Lower leg skin (tissue), 4 donors: ENCODE measurements around the gene OPRPN. TPM values are rescaled to one million over a fixed set of nuclear protein-coding genes. Genes with fewer than 3 reads are reported as not detected.

Source experiments
- DNase-seq, 2 donors: peaks; one replicate each; pipeline ENCODE4 v3.0.0-alpha.2; 2019; ENCODE audit warnings: low spot score in 2 of 2
- H3K4me3 ChIP-seq: fragments of 200-600 bp; sonication (generic); 2 replicates; pipeline ENCODE4 v1.5.1; 2017; ENCODE audit warnings: mild to moderate bottlenecking, low read depth; ENCODE audit not compliant: poor library complexity, severe bottlenecking
- POLR2A ChIP-seq, 2 donors: fragments of 450-650 bp; IDR thresholded peaks; one replicate each; pipeline ENCODE4 v1.6.1; 2016 to 2017; ENCODE audit warnings: antibody characterized with exemption in 2 of 2, mild to moderate bottlenecking in 1 of 2, moderate library complexity in 1 of 2
- WGBS, 2 donors: methylation state at CpG; one replicate each; pipeline ENCODE4 v1.1.5; 2018; 5-methylcytosine and 5-hydroxymethylcytosine counted together
- intact Hi-C: fragments of 100-400 bp; cut with DNase I; formaldehyde crosslinking; loops from one replicate; pipeline ENCODE4 v1.15.0; 2023; ENCODE audit warnings: low total_unique reads
- total RNA-seq, 4 donors: library from RNA; depleted of rRNA; stranded (reverse); fragments of >200 nt; gene quantifications; one replicate each; pipeline ENCODE4 v1.1.0, GENCODE V29; 2016
- TF ChIP-seq, protein P1 (sequence below), 3 donors: fragments of 450-650 bp; IDR thresholded peaks; one replicate each; pipeline ENCODE4 v1.5.1; 2016; ENCODE audit warnings: antibody characterized with exemption in 3 of 3, mild to moderate bottlenecking in 3 of 3, moderate library complexity in 2 of 3

The OPRPN gene, protein sequence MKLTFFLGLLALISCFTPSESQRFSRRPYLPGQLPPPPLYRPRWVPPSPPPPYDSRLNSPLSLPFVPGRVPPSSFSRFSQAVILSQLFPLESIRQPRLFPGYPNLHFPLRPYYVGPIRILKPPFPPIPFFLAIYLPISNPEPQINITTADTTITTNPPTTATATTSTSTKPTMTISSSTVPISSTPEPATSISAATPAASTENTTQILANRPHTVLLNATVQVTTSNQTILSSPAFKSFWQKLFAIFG
- 1 to 10 TPM in 1 of 4 donors, not detected in 3; 1.4 TPM for total RNA-seq

DNA sequence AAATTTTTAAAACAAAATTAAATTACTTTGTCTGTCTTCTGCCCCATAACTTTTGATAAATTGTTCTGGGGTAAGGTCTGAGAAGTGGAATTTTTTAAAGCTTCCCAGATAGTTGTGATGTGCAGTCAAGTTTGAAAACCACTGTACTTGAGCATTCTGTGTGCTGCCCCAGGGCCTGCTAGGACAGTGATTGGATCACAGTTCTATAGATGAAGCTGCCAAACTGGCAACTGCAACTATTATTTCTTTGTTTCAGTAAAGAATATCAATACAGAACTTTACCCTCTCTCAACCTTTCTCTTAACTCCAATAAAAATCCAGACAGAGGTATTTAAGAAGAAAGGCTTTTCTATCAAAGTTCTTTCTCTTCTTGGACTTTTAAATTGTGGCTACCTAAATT lies at the start of gene OPRPN:
OPRPN (plus strand) TSS at position 361 of the 400 bp plus-strand sequence. CDS start 1,346 bp downstream, outside the sequence.
- no peak for TF ChIP-seq POLR2A (IDR thresholded peaks at IDR 0.05)
- TF ChIP-seq, protein P1, sequence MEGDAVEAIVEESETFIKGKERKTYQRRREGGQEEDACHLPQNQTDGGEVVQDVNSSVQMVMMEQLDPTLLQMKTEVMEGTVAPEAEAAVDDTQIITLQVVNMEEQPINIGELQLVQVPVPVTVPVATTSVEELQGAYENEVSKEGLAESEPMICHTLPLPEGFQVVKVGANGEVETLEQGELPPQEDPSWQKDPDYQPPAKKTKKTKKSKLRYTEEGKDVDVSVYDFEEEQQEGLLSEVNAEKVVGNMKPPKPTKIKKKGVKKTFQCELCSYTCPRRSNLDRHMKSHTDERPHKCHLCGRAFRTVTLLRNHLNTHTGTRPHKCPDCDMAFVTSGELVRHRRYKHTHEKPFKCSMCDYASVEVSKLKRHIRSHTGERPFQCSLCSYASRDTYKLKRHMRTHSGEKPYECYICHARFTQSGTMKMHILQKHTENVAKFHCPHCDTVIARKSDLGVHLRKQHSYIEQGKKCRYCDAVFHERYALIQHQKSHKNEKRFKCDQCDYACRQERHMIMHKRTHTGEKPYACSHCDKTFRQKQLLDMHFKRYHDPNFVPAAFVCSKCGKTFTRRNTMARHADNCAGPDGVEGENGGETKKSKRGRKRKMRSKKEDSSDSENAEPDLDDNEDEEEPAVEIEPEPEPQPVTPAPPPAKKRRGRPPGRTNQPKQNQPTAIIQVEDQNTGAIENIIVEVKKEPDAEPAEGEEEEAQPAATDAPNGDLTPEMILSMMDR (IDR thresholded peaks at IDR 0.05) = no peak
- intact Hi-C loops = no loop called here
- no peak within 1 kb of the TSS for H3K4me3 ChIP-seq
- no peak for DNase-seq

DNA sequence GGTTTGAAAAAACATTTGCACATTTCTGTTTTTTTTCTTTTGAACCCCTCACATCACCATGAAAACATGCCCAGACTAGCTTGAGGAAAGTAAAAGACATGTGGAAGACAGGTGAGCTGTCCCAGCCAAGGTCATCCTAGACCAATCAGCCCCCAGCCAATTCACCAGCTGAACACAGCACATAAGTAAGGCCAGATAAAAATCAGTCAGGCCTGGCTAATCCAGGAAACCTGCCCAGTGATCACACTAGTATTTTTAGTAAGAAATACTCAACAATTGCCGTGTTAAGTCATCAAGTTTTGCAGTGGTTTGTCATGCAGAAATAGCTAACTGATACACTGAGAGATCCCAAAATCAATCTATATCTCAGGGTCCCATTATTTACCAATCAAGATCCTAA lies 41.6 kb upstream of the OPRPN start:
- H3K4me3 ChIP-seq = no peak overlapping the region
- 24 to 67% methylated on average over 1 of the region's 1 CpG for WGBS, 2 donors
- no peak for DNase-seq
- TF ChIP-seq, protein P1 (IDR thresholded peaks at IDR 0.05) = no peak
- no peak for TF ChIP-seq POLR2A (IDR thresholded peaks at IDR 0.05)
- intact Hi-C loops = no loop called here

DNA sequence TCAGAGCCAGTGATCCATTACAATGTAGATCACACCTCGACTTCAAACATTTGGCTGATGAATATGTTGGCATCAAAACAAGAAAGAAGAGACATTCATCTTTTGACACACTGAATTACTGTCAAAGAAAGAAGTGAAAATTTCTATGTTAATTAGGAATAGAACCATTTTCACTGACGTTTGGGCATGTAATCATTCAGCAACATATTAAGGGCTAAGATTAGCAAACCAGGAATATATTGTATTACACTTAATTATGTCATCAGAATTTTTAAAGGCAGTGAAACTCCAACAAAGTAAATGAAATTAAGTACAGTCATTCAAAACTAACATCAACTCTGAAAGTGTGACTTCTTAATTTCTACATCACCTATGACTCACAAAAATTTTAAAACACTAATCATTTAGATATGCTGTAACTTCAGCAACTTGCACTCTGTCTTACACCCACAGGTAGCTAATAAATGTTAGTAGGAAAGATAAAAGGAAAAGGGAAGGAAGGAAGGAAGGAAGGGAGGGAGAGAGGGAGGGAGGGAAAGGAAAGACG lies 38.6 kb upstream of the OPRPN start:
- no peak overlapping the region for H3K4me3 ChIP-seq
- TF ChIP-seq POLR2A (IDR thresholded peaks at IDR 0.05) = no peak
- TF ChIP-seq, protein P1 (IDR thresholded peaks at IDR 0.05) = no peak
- 35 to 43% methylated on average over 3 of the region's 3 CpGs for WGBS, 2 donors
- intact Hi-C loops = no loop called here
- no peak for DNase-seq

DNA sequence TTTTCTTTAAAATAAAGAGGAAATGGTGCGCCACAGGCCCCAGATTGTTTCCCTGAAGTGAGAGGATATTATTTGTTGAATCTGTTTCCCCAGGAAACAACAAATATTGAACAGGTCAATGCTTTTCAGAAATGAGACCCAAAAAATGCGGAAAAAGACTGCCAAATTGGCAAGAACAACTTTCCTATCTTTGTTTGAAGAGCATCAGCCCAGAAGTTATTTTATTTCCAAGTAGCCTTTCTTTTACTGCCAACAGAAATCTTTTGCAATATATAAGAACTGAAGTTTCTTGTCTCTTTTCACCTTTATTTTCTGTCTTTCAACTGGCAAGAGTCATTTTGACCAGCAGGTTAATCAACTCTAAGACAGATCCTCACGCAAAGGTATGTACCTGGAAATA lies 37.3 kb upstream of the OPRPN start, which contains the start of gene SMR3A:
SMR3A (plus strand) TSS at position 301 of the 400 bp plus-strand sequence. CDS start 1,356 bp downstream, outside the sequence.
- TF ChIP-seq, protein P1 (IDR thresholded peaks at IDR 0.05) = no peak
- no peak for TF ChIP-seq POLR2A (IDR thresholded peaks at IDR 0.05)
- WGBS, 2 donors = 79 to 90% methylated on average over 3 of the region's 3 CpGs
- intact Hi-C loops = no loop called here
- no peak for DNase-seq
- no peak within 1 kb of the TSS for H3K4me3 ChIP-seq

DNA sequence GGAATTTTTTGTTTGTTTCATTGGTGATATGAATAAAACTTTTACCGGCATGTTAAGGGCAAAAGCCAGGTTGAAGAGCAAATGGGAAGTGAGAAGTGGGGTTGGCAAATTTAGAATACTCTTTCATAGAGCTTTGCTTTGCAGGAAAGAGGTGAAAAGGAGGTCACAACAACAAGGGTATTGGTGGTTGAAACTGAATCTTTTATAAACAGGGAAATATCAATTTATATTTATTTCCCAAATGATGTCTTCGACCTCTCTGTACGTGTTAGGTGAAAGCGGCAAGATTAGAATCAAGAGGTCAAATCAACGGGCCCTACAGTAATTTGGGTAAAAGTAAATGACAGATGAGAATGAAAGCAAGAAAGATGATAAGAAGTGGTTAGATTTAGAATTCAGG lies 33.7 kb upstream of the OPRPN start:
- intact Hi-C loops = no loop called here
- no peak for DNase-seq
- H3K4me3 ChIP-seq = no peak overlapping the region
- 90 to 96% methylated on average over 5 of the region's 5 CpGs for WGBS, 2 donors
- TF ChIP-seq, protein P1 (IDR thresholded peaks at IDR 0.05) = no peak
- no peak for TF ChIP-seq POLR2A (IDR thresholded peaks at IDR 0.05)
